ENCODE data around the gene ZMYND8. TPM values are rescaled to one million over a fixed set of nuclear protein-coding genes. Genes with fewer than 3 reads are reported as not detected.
"Not testable (repeated sequence)": the region's sequence is repeated elsewhere in the genome, so short reads cannot be mapped to it uniquely, and the experiment has no call there.

ZMYND8 gene
- polyA plus RNA-seq, 1 donor from 2014 or later, result 16.8 TPM

GRCh38 chr20:47309806-47310426, 46.6 kb downstream of the ZMYND8 start:
- H3F3A ChIP-seq (ENCODE audit: insufficient read depth, low read length, poor library complexity, severe bottlenecking), result no peaks in the 10 kb centered on the region
- TF ChIP-seq CTCF (IDR thresholded peaks at IDR 0.05; ENCODE audit: poor library complexity, severe bottlenecking) (no peak), MXI1 (conservative IDR thresholded peaks at IDR 0.05; ENCODE audit: poor library complexity, severe bottlenecking) (no peak), SMC3 (conservative IDR thresholded peaks at IDR 0.05; ENCODE audit: poor library complexity) (no peak), TAF1 (IDR thresholded peaks at IDR 0.05; ENCODE audit: low read depth) (no peak), EP300 (conservative IDR thresholded peaks at IDR 0.05; ENCODE audit: poor library complexity, severe bottlenecking) (no peak), EZH2 (IDR thresholded peaks at IDR 0.05; ENCODE audit: borderline replicate concordance, insufficient read depth, low read length, poor library complexity, severe bottlenecking) (no peak), REST (IDR thresholded peaks at IDR 0.05; ENCODE audit: borderline replicate concordance) (no peak), RAD21 (conservative IDR thresholded peaks at IDR 0.05) (no peak), POLR2AphosphoS5 (IDR thresholded peaks at IDR 0.05) (no peak)
- H3K9me3 ChIP-seq (ENCODE audit: low read length), result no peaks in the 10 kb centered on the region
- no peaks in the 10 kb centered on the region for H3K9me2 ChIP-seq (ENCODE audit: insufficient read depth, low read length)
- no peak overlapping the region for H2AFZ ChIP-seq (ENCODE audit: low read depth, low read length)
- H3K36me3 ChIP-seq (ENCODE audit: insufficient read depth, low read length), result no peaks in the 10 kb centered on the region
- no peak overlapping the region for H3K4me3 ChIP-seq (ENCODE audit: low read length)
- peaks cover 10% of the 10 kb centered on the region for H3K79me2 ChIP-seq (replicated peaks; ENCODE audit: insufficient read depth, low read length)
- H4K20me1 ChIP-seq (ENCODE audit: insufficient read depth), result no peaks in the 10 kb centered on the region
- H3K27ac ChIP-seq (ENCODE audit: low read length), result no peak overlapping the region
- H3K4me2 ChIP-seq (ENCODE audit: low read length), result no peak overlapping the region
- H3K27me3 ChIP-seq (ENCODE audit: insufficient read depth, low read depth, low read length), result no peaks in the 10 kb centered on the region
- no peak overlapping the region for H3K9ac ChIP-seq (ENCODE audit: low read length)

- no peak overlapping the region for H3K27ac ChIP-seq (ENCODE audit: low read length)
- no peak overlapping the region for H2AFZ ChIP-seq (ENCODE audit: low read depth, low read length)
- H3K9me3 ChIP-seq (ENCODE audit: low read length), result no peaks in the 10 kb centered on the region
- TF ChIP-seq POLR2AphosphoS5 (IDR thresholded peaks at IDR 0.05), result no peak
- no peak for TF ChIP-seq SMC3 (conservative IDR thresholded peaks at IDR 0.05; ENCODE audit: poor library complexity)
- TF ChIP-seq EP300 (conservative IDR thresholded peaks at IDR 0.05; ENCODE audit: poor library complexity, severe bottlenecking), result no peak
- no peak for TF ChIP-seq REST (IDR thresholded peaks at IDR 0.05; ENCODE audit: borderline replicate concordance)
- no peak for TF ChIP-seq CTCF (IDR thresholded peaks at IDR 0.05; ENCODE audit: poor library complexity, severe bottlenecking)
- no peak for TF ChIP-seq MXI1 (conservative IDR thresholded peaks at IDR 0.05; ENCODE audit: poor library complexity, severe bottlenecking)
- TF ChIP-seq TAF1 (IDR thresholded peaks at IDR 0.05; ENCODE audit: low read depth), result no peak
- TF ChIP-seq RAD21 (conservative IDR thresholded peaks at IDR 0.05), result no peak
- TF ChIP-seq EZH2 (IDR thresholded peaks at IDR 0.05; ENCODE audit: borderline replicate concordance, insufficient read depth, low read length, poor library complexity, severe bottlenecking), result no peak
- no peaks in the 10 kb centered on the region for H3K27me3 ChIP-seq (ENCODE audit: insufficient read depth, low read depth, low read length)
- H3K9me2 ChIP-seq (ENCODE audit: insufficient read depth, low read length), result no peaks in the 10 kb centered on the region
- peaks cover 3% of the 10 kb centered on the region for H3K36me3 ChIP-seq (ENCODE audit: insufficient read depth, low read length)
- H3K4me3 ChIP-seq (ENCODE audit: low read length), result no peak overlapping the region
- no peaks in the 10 kb centered on the region for H3F3A ChIP-seq (ENCODE audit: insufficient read depth, low read length, poor library complexity, severe bottlenecking)
- H3K4me2 ChIP-seq (ENCODE audit: low read length), result no peak overlapping the region
- H4K20me1 ChIP-seq (ENCODE audit: insufficient read depth), result no peaks in the 10 kb centered on the region
- no peak overlapping the region for H3K9ac ChIP-seq (ENCODE audit: low read length)
- H3K79me2 ChIP-seq (replicated peaks; ENCODE audit: insufficient read depth, low read length), result peaks cover 5% of the 10 kb centered on the region
Observed at GRCh38 chr20:47309394-47309793, 47.1 kb downstream of the ZMYND8 start.

GRCh38 chr20:47307569-47307968, 48.9 kb downstream of the ZMYND8 start:
- H3K4me3 ChIP-seq (ENCODE audit: low read length); H3K27me3 ChIP-seq (ENCODE audit: insufficient read depth, low read depth, low read length); H3K36me3 ChIP-seq (ENCODE audit: insufficient read depth, low read length); H4K20me1 ChIP-seq (ENCODE audit: insufficient read depth); H3K79me2 ChIP-seq (replicated peaks; ENCODE audit: insufficient read depth, low read length); H3F3A ChIP-seq (ENCODE audit: insufficient read depth, low read length, poor library complexity, severe bottlenecking); H3K9me2 ChIP-seq (ENCODE audit: insufficient read depth, low read length); H3K27ac ChIP-seq (ENCODE audit: low read length); H3K4me2 ChIP-seq (ENCODE audit: low read length); H2AFZ ChIP-seq (ENCODE audit: low read depth, low read length); H3K9me3 ChIP-seq (ENCODE audit: low read length); H3K9ac ChIP-seq (ENCODE audit: low read length): not testable (repeated sequence)
